Mesenchymal stem cell (in vitro differentiated cells and primary cell): ENCODE measurements around the gene RSBN1L.

ENCODE experiments used
- DNase-seq: peaks from one replicate; pipeline ENCODE4 v3.0.0-alpha.2; 2013
- H2AFZ ChIP-seq: one replicate; pipeline ENCODE4 v1.6.1; 2013; ENCODE audit warnings: low read depth, mild to moderate bottlenecking, control low read depth, inconsistent platforms, low read length, moderate library complexity
- H2AK5ac ChIP-seq: 2 replicates; pipeline ENCODE4 v1.6.1; 2013; ENCODE audit warnings: low read length, moderate library complexity, mild to moderate bottlenecking, inconsistent platforms; ENCODE audit not compliant: severe bottlenecking
- H2BK120ac ChIP-seq: one replicate; pipeline ENCODE4 v1.6.1; 2013; ENCODE audit warnings: low read depth, mild to moderate bottlenecking, inconsistent platforms, low read length, moderate library complexity
- H2BK12ac ChIP-seq, 2 experiments: one replicate each; pipeline ENCODE4 v1.6.1; 2013; ENCODE audit warnings: inconsistent platforms in 2 of 2, low read length in 2 of 2, mild to moderate bottlenecking in 2 of 2, moderate library complexity in 2 of 2, control low read depth in 1 of 2
- H2BK15ac ChIP-seq: one replicate; pipeline ENCODE4 v1.6.1; 2013; ENCODE audit warnings: mild to moderate bottlenecking, low read depth, inconsistent platforms; ENCODE audit not compliant: poor library complexity, severe bottlenecking
- H2BK5ac ChIP-seq: 2 replicates; pipeline ENCODE4 v1.6.1; 2013; ENCODE audit warnings: low read depth, mild to moderate bottlenecking, low read length, control low read depth, inconsistent platforms; ENCODE audit not compliant: poor library complexity, severe bottlenecking
- H3K14ac ChIP-seq, 2 experiments: one replicate each; pipeline ENCODE4 v1.6.1; 2013; ENCODE audit warnings: inconsistent platforms in 2 of 2, low read length in 2 of 2, control low read depth in 1 of 2, mild to moderate bottlenecking in 1 of 2, moderate library complexity in 1 of 2
- H3K18ac ChIP-seq, 2 experiments: one replicate each; pipeline ENCODE4 v1.6.1; 2013; ENCODE audit warnings: inconsistent platforms in 2 of 2, low read length in 2 of 2, control low read depth in 1 of 2, low read depth in 1 of 2, mild to moderate bottlenecking in 1 of 2
- H3K23ac ChIP-seq, 2 experiments: one replicate each; pipeline ENCODE4 v1.6.1; 2013; ENCODE audit warnings: inconsistent platforms in 2 of 2, low read length in 2 of 2, mild to moderate bottlenecking in 2 of 2, moderate library complexity in 2 of 2, control low read depth in 1 of 2
- H3K27ac ChIP-seq: 2 replicates; pipeline ENCODE4 v1.5.1; 2013; ENCODE audit warnings: mild to moderate bottlenecking, moderate library complexity, low read length, control low read depth, inconsistent platforms; ENCODE audit not compliant: poor library complexity, severe bottlenecking
- H3K27me3 ChIP-seq, 2 experiments: 2 replicates each; pipeline versions ENCODE4 v1.6.1 to v1.7.0; 2013; ENCODE audit warnings: low read length in 2 of 2, mild to moderate bottlenecking in 2 of 2, moderate library complexity in 2 of 2, control low read depth in 1 of 2, inconsistent platforms in 1 of 2; ENCODE audit not compliant: control insufficient read depth in 1 of 2, insufficient read depth in 1 of 2
- H3K36me3 ChIP-seq, 2 experiments: 2 replicates each; pipeline versions ENCODE4 v1.6.1 to v1.7.0; 2013; ENCODE audit warnings: low read length in 2 of 2, control low read depth in 1 of 2, inconsistent platforms in 1 of 2, low read depth in 1 of 2, mild to moderate bottlenecking in 1 of 2; ENCODE audit not compliant: insufficient read depth in 2 of 2, control insufficient read depth in 1 of 2
- H3K4ac ChIP-seq, 2 experiments: one replicate each; pipeline ENCODE4 v1.6.1; 2013; ENCODE audit warnings: inconsistent platforms in 2 of 2, low read length in 2 of 2, mild to moderate bottlenecking in 2 of 2, moderate library complexity in 2 of 2, control low read depth in 1 of 2, low read depth in 1 of 2
- H3K4me1 ChIP-seq: 2 replicates; pipeline ENCODE4 v1.6.1; 2013; ENCODE audit warnings: low read depth, low read length, control low read depth; ENCODE audit not compliant: control insufficient read depth, insufficient read depth
- H3K4me2 ChIP-seq: 2 replicates; pipeline ENCODE4 v1.6.1; 2013; ENCODE audit warnings: low read length, mild to moderate bottlenecking, inconsistent platforms; ENCODE audit not compliant: poor library complexity, severe bottlenecking
- H3K4me3 ChIP-seq, 2 experiments: 2 replicates each; pipeline versions ENCODE4 v1.5.1 to v1.7.0; 2013; ENCODE audit warnings: low read length in 2 of 2, mild to moderate bottlenecking in 2 of 2, control low read depth in 1 of 2, low read depth in 1 of 2; ENCODE audit not compliant: insufficient read depth in 1 of 2
- H3K79me1 ChIP-seq: replicated peaks from 2 replicates; pipeline ENCODE4 v1.6.1; 2013; ENCODE audit warnings: mild to moderate bottlenecking, control low read depth, low read length, inconsistent platforms; ENCODE audit not compliant: poor library complexity, severe bottlenecking
- H3K9ac ChIP-seq: 2 replicates; pipeline ENCODE4 v1.7.0; 2013; ENCODE audit warnings: mild to moderate bottlenecking, low read length, moderate library complexity
- H3K9me3 ChIP-seq: 2 replicates; pipeline ENCODE4 v1.7.0; 2013; ENCODE audit warnings: mild to moderate bottlenecking, low read length; ENCODE audit not compliant: control insufficient read depth
- H4K8ac ChIP-seq: one replicate; pipeline ENCODE4 v1.6.1; 2013; ENCODE audit warnings: inconsistent platforms, mild to moderate bottlenecking, low read length, moderate library complexity
- H4K91ac ChIP-seq: one replicate; pipeline ENCODE4 v1.6.1; 2013; ENCODE audit warnings: mild to moderate bottlenecking, low read length, inconsistent platforms
- WGBS: methylation state at CpG from one replicate; pipeline ENCODE4 v1.1.7; 2013; ENCODE audit warnings: mixed read lengths; 5-methylcytosine and 5-hydroxymethylcytosine counted together

The RSBN1L gene

DNA sequence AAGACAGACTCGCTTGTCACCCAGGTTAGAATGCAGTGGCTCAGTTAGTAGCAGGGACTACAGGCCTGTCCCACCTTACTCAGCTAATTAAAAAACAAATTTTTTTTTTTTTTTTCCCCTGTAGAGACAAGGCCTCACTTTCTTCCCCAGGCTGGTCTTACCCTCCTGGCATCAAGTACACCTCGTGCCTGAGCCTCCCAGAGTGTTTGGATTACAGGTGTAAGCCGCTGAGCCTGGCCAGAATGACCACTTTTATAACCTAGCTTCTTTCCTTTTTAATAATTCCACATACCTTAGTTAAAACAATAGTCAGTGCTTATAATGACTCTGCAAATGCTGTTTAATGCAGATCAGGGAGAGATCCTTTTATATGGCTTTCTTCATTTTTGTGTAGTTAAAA, 31.3 kb downstream of the RSBN1L start:
- no peak overlapping the region for H3K4ac ChIP-seq
- H3K9ac ChIP-seq: peak overlapping the region; percentile 68
- H2BK120ac ChIP-seq: no peak overlapping the region
- H2AFZ ChIP-seq: no peak overlapping the region
- no peaks in the 10 kb centered on the region for H3K9me3 ChIP-seq
- H3K27me3 ChIP-seq: no peaks in the 10 kb centered on the region
- H2BK5ac ChIP-seq: no peak overlapping the region
- no peak overlapping the region for H2BK15ac ChIP-seq
- H3K4me1 ChIP-seq: peaks cover 4% of the 10 kb centered on the region
- H4K8ac ChIP-seq: no peak overlapping the region
- H3K18ac ChIP-seq: no peak overlapping the region
- H3K23ac ChIP-seq: no peak overlapping the region
- no peak overlapping the region for H3K14ac ChIP-seq
- H3K36me3 ChIP-seq: no peaks in the 10 kb centered on the region
- 74% methylated on average over 3 of the region's 3 CpGs for WGBS
- H4K91ac ChIP-seq: no peak overlapping the region
- no peak overlapping the region for H3K4me2 ChIP-seq
- peaks cover 13% of the 10 kb centered on the region for H3K79me1 ChIP-seq
- H3K27ac ChIP-seq: no peak overlapping the region
- H3K4me3 ChIP-seq: peak overlapping the region in 1 of 2 experiments; percentile 6
- DNase-seq: no peak
- no peak overlapping the region for H2BK12ac ChIP-seq
- H2AK5ac ChIP-seq: no peak overlapping the region

DNA sequence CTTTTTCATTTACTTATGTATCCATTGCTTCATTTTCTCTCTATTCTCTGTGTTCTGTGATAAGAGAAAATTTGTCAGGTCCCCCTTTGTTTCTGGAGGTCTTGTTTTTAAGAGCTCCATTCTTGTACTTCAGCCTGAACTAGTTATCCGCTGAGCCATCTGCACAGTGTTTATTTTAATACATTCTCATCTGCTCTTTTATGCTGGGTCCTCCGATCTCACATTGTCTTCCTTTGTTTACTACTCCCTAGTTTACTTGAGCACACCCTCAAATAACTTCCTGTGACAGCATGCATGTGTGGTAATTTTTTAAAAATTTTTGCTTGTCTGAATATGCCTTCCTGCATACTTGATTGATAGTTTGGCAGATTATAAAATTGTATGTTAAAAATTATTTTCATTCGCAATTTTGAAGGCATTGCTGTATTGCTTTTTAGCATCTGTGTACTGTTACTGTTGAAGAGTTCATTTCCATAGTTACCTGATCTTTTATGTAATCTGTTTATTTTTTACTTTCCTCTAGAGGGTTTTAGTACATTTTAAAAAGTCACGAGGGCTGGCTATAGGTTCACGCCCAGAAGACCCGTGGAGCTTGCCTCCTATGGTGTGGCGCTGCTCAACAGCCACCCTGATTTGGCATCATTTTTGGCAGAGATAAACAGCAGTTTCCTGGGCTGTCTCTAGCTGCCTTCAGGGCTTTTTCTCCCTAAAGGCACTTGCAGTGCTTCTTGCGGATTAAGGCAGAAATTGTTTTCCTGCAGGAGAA, 31.9 kb downstream of the RSBN1L start:
- H3K4me3 ChIP-seq: peak overlapping the region in 1 of 2 experiments; percentile 6
- H3K4me2 ChIP-seq: peak overlapping the region; percentile 21
- peak overlapping the region; percentile 64 for H4K8ac ChIP-seq
- H2BK12ac ChIP-seq: peak overlapping the region in 1 of 2 experiments; percentile 77
- no peak overlapping the region for H2AFZ ChIP-seq
- no peak overlapping the region for H2BK15ac ChIP-seq
- no peaks in the 10 kb centered on the region for H3K9me3 ChIP-seq
- peak overlapping the region in 1 of 2 experiments; percentile 54 for H3K18ac ChIP-seq
- H3K36me3 ChIP-seq: no peaks in the 10 kb centered on the region
- no peak overlapping the region for H2BK120ac ChIP-seq
- H3K4ac ChIP-seq: no peak overlapping the region
- no peak overlapping the region for H4K91ac ChIP-seq
- H3K23ac ChIP-seq: no peak overlapping the region
- DNase-seq: peak; percentile 69
- peaks cover 16% of the 10 kb centered on the region for H3K79me1 ChIP-seq
- no peaks in the 10 kb centered on the region for H3K27me3 ChIP-seq
- H3K14ac ChIP-seq: no peak overlapping the region
- no peak overlapping the region for H3K27ac ChIP-seq
- no peak overlapping the region for H2BK5ac ChIP-seq
- 17% methylated on average over 6 of the region's 8 CpGs for WGBS
- H3K9ac ChIP-seq: peak overlapping the region; percentile 68
- H2AK5ac ChIP-seq: peak overlapping the region; percentile 85
- H3K4me1 ChIP-seq: peaks cover 4% of the 10 kb centered on the region

DNA sequence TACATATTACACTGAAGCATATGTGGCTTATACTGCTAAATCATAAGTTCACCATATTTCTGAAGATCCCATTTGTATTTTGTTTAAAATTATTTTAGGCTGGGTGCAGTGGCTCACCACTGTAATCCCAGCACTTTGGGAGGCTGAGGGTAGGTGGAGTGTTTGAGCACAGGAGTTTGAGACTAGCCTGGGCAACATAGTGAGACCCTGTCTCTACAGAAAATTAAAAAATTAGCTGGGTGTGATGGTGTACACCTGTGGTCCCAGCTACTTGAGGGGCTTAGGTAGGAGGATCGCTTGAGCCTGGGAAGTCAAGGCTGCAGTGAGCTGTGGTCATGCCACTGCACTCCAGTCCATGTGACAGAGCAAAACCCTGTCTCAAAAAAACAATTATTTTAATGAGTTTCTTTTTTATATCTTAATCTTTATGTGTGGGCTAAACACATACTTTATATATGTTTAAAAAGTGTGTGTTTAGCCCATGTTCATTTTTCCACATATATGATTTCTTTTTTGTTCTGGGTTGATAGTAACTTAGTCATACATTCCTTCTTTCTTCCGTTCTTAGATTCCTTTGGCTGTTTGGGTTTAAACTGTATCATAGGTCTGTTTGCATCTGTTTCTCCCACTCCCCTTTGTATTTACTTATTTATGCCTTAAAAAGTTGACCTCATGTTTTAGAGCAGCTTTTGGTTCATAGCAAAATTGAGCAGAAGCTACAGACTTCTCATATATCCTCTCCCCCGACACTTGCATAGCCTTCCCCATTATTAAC, 33.5 kb downstream of the RSBN1L start:
- peak; percentile 27 for DNase-seq
- no peak overlapping the region for H3K18ac ChIP-seq
- H3K27me3 ChIP-seq: no peaks in the 10 kb centered on the region
- no peaks in the 10 kb centered on the region for H3K9me3 ChIP-seq
- H2BK120ac ChIP-seq: no peak overlapping the region
- H2BK15ac ChIP-seq: no peak overlapping the region
- WGBS: 96% methylated on average over 2 of the region's 3 CpGs
- H2AFZ ChIP-seq: no peak overlapping the region
- peaks cover 15% of the 10 kb centered on the region for H3K79me1 ChIP-seq
- H3K9ac ChIP-seq: no peak overlapping the region
- H2BK12ac ChIP-seq: no peak overlapping the region
- H2AK5ac ChIP-seq: no peak overlapping the region
- no peak overlapping the region for H4K8ac ChIP-seq
- H3K27ac ChIP-seq: no peak overlapping the region
- H3K23ac ChIP-seq: no peak overlapping the region
- no peak overlapping the region for H2BK5ac ChIP-seq
- no peak overlapping the region for H3K4ac ChIP-seq
- H4K91ac ChIP-seq: no peak overlapping the region
- H3K4me3 ChIP-seq: no peak overlapping the region
- H3K4me2 ChIP-seq: no peak overlapping the region
- no peak overlapping the region for H3K14ac ChIP-seq
- H3K4me1 ChIP-seq: peaks cover 7% of the 10 kb centered on the region
- H3K36me3 ChIP-seq: no peaks in the 10 kb centered on the region

DNA sequence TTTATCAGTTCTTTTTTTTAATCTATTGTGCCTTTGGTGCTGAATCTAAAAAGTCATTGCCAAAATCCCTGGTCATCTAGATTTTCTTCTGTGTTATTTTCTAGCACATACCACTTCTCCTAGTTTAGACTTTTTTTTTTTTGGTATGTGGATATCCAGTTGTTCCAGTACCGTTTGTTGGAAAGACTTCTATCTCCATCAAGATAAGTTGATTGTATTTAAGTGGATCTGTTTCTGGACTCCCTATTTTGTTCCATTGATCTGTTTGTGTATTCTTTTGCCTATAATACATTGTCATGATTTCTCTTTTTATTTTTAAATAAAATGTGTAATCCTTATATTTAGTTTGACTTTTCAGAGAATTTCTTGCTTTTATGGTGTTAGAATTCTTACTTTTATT, 35.5 kb downstream of the RSBN1L start:
- no peak for DNase-seq
- Histone ChIP-seq H2BK120ac (no peak overlapping the region), H3K14ac (no peak overlapping the region), H3K4me3 (no peak overlapping the region), H2BK5ac (no peak overlapping the region), H2AFZ (no peak overlapping the region), H4K8ac (no peak overlapping the region), H3K36me3 (peaks cover 0 to 1% of the 10 kb centered on the region in 2 experiments), H3K18ac (no peak overlapping the region), H2AK5ac (no peak overlapping the region), H2BK12ac (no peak overlapping the region), H3K4me2 (no peak overlapping the region), H3K4ac (no peak overlapping the region), H3K23ac (no peak overlapping the region), H2BK15ac (no peak overlapping the region), H3K9ac (no peak overlapping the region), H3K9me3 (no peaks in the 10 kb centered on the region), H4K91ac (no peak overlapping the region), H3K4me1 (peaks cover 7% of the 10 kb centered on the region), H3K27ac (no peak overlapping the region), H3K27me3 (no peaks in the 10 kb centered on the region), H3K79me1 (peaks cover 14% of the 10 kb centered on the region)
- WGBS: no CpG with 5 or more reads among the region's 1 CpG
